ENCODE results near the gene TMEM108. TPM values are rescaled to one million over a fixed set of nuclear protein-coding genes. Genes with fewer than 3 reads are reported as not detected.

Gene TMEM108
- polyA plus RNA-seq, 1 of the 3 experiments (the other 2 are of a cell fraction): 8.6 TPM

- H3K36me3 ChIP-seq (replicated peaks in 1 of 2; ENCODE audit: control insufficient read depth in 1 of 2, insufficient read depth in 2 of 2, low read length in 1 of 2): no peaks in the 10 kb centered on the region
- H3K4me2 ChIP-seq: peak overlapping the region; percentile 10; the same call in 1 of the 2 replicates
- H3K9me2 ChIP-seq: no peaks in the 10 kb centered on the region
- H3K4me1 ChIP-seq (ENCODE audit: control insufficient read depth in 1 of 2, insufficient read depth in 2 of 2, low read depth in 1 of 2, low read length in 1 of 2): no peaks in the 10 kb centered on the region; a peak in 1 of 4 replicates
- no peaks in the 10 kb centered on the region for H3K27me3 ChIP-seq (ENCODE audit: insufficient read depth)
- no peak overlapping the region for H3K27ac ChIP-seq (ENCODE audit: low read depth in 2 of 2, low read length in 1 of 2)
- no peak overlapping the region for H3K4me3 ChIP-seq (ENCODE audit: low read depth in 2 of 2, low read length in 1 of 2)
- no peak overlapping the region for H2AFZ ChIP-seq (ENCODE audit: low read depth)
- TF ChIP-seq GABPA (IDR thresholded peaks at IDR 0.05; ENCODE audit: low read depth) (no peak), ZBTB33 (IDR thresholded peaks at IDR 0.05; ENCODE audit: borderline replicate concordance, low read depth) (no peak), MXI1 (IDR thresholded peaks at IDR 0.05; ENCODE audit: low read depth, low read length) (no peak), TAF1 (IDR thresholded peaks at IDR 0.05; ENCODE audit: borderline replicate concordance, low read depth, low read length) (no peak), EP300 (IDR thresholded peaks at IDR 0.05; ENCODE audit: borderline replicate concordance in 1 of 2, low read depth in 1 of 2, low read length in 1 of 2) (no peak), CTCF (IDR thresholded peaks at IDR 0.05) (no peak), RAD21 (IDR thresholded peaks at IDR 0.05; ENCODE audit: low read length) (no peak), YY1 (IDR thresholded peaks at IDR 0.05; ENCODE audit: low read depth) (no peak), FOXM1 (IDR thresholded peaks at IDR 0.05; ENCODE audit: low read depth) (no peak), USF2 (IDR thresholded peaks at IDR 0.05; ENCODE audit: borderline replicate concordance, low read depth, low read length) (no peak), RCOR1 (IDR thresholded peaks at IDR 0.05; ENCODE audit: low read length) (no peak), TEAD4 (IDR thresholded peaks at IDR 0.05; ENCODE audit: borderline replicate concordance, insufficient read depth) (no peak), NFIC (IDR thresholded peaks at IDR 0.05; ENCODE audit: borderline replicate concordance) (no peak), EZH2phosphoT487 (IDR thresholded peaks at IDR 0.05; ENCODE audit: borderline replicate concordance, low read depth) (no peak)
- ChIA-PET POLR2A (no interaction called here), CTCF (interaction anchor here (0.7 to 1.2 kb wide), 2 partner anchors 26 to 137 kb away, joined by 3 to 4 read pairs; no protein-coding TSS in a partner anchor)
- no peaks in the 10 kb centered on the region for H3F3A ChIP-seq (replicated peaks; ENCODE audit: insufficient read depth)
- no peak overlapping the region for H3K9ac ChIP-seq
- no peaks in the 10 kb centered on the region for H4K20me1 ChIP-seq (ENCODE audit: insufficient read depth)
- H3K79me2 ChIP-seq (ENCODE audit: insufficient read depth): no peaks in the 10 kb centered on the region
- WGBS (ENCODE audit: low lambda C conversion rate): 62% methylated on average over 3 of the region's 3 CpGs
- no peak for DNase-seq
- no peaks in the 10 kb centered on the region for H3K9me3 ChIP-seq
Measured at GRCh38 chr3:133441867-133442270, 403.7 kb downstream of the TMEM108 start.

Measured in SK-N-SH (cell line).